Stomach (tissue), 9 donors: ENCODE results near the gene DYNC1H1. TPM values are rescaled to one million over a fixed set of nuclear protein-coding genes. Genes with fewer than 3 reads are reported as not detected.

ENCODE experiments used
- DNase-seq, 2 donors: peaks; one replicate each; pipeline versions ENCODE4 v3.0.0 to v3.0.0-alpha.2; 2013 to 2019
- H3K27ac ChIP-seq, 5 donors: fragments of 200-600 bp in 4 of 5; sonication (generic) in 4 of 5; one replicate each; pipeline ENCODE4 v1.5.1; 2013 to 2019; ENCODE audit warnings: mild to moderate bottlenecking in 1 of 5, moderate library complexity in 1 of 5
- H3K27me3 ChIP-seq, 3 donors: fragments of 200-600 bp; sonication (generic); one replicate each; pipeline ENCODE4 v1.5.1; 2017 to 2019; ENCODE audit warnings: mixed run types in 1 of 3
- H3K36me3 ChIP-seq, 4 donors: fragments of 200-600 bp; sonication (generic); 1 replicate in 3 of 4; 2 replicates in 1 of 4; pipeline ENCODE4 v1.5.1; 2016 to 2019
- H3K4me1 ChIP-seq, 4 donors: fragments of 200-600 bp; sonication (generic); one replicate each; pipeline ENCODE4 v1.5.1; 2016 to 2019
- H3K4me3 ChIP-seq, 4 donors: fragments of 200-600 bp; sonication (generic) in 3 of 4; one replicate each; pipeline ENCODE4 v1.5.1; 2016 to 2019; ENCODE audit warnings: mild to moderate bottlenecking in 1 of 4
- H3K9me3 ChIP-seq, 4 donors: fragments of 200-600 bp; sonication (generic); one replicate each; pipeline ENCODE4 v1.5.1; 2016 to 2019
- EP300 ChIP-seq: sonication (generic); formaldehyde crosslinking; IDR thresholded peaks from one replicate; pipeline ENCODE4 v1.6.1; 2017; ENCODE audit warnings: antibody characterized with exemption
- POLR2A ChIP-seq, 4 donors: fragments of 450-650 bp; IDR thresholded peaks; one replicate each; pipeline ENCODE4 v1.6.1; 2016; ENCODE audit warnings: antibody characterized with exemption in 4 of 4, control low read depth in 2 of 4, mild to moderate bottlenecking in 1 of 4, moderate library complexity in 1 of 4
- POLR2AphosphoS5 ChIP-seq, 3 donors: sonication (generic); formaldehyde crosslinking; IDR thresholded peaks; one replicate each; pipeline ENCODE4 v1.6.1; 2016; ENCODE audit warnings: antibody characterized with exemption in 3 of 3
- WGBS, 5 donors: extraction: QIAGEN DNeasy Blood & Tissue Kit in 3 of 5; methylation state at CpG; one replicate each; pipeline versions ENCODE4 v1.1.5 to v1.1.7; 2013 to 2018; 5-methylcytosine and 5-hydroxymethylcytosine counted together
- intact Hi-C: fragments of 100-400 bp; cut with DNase I; formaldehyde crosslinking; loops from one replicate; pipeline ENCODE4 v1.15.1; 2023; ENCODE audit warnings: low total_unique reads
- polyA plus RNA-seq, 3 donors: library from polyadenylated mRNA; stranded (reverse); fragments of 200-250 nt; gene quantifications; one replicate each; pipeline ENCODE4 v1.2.3, GENCODE V29; 2013
- total RNA-seq, 5 donors: library from RNA; depleted of rRNA; stranded (reverse); fragments of >200 nt; gene quantifications; one replicate each; pipeline versions ENCODE4 v1.1.0 to v1.2.3, GENCODE V29; 2014 to 2016
- TF ChIP-seq, protein P1 (sequence below), 7 experiments: fragments of 450-650 bp in 4 of 7; fragments of 200-600 bp in 3 of 7; sonication (generic) in 3 of 7; IDR thresholded peaks; one replicate each; pipeline ENCODE4 v1.5.1; 2016 to 2019; ENCODE audit warnings: antibody characterized with exemption in 7 of 7, control low read depth in 2 of 7, mild to moderate bottlenecking in 1 of 7
- donor health status: healthy with polysubstance abuse.
- donor health status: Bipolar disorder and iron deficiency.
- donor health status: healthy.

DYNC1H1 gene
- total and polyA plus RNA-seq, 8 donors, result 52.9 to 651 (median 332) TPM

DNA sequence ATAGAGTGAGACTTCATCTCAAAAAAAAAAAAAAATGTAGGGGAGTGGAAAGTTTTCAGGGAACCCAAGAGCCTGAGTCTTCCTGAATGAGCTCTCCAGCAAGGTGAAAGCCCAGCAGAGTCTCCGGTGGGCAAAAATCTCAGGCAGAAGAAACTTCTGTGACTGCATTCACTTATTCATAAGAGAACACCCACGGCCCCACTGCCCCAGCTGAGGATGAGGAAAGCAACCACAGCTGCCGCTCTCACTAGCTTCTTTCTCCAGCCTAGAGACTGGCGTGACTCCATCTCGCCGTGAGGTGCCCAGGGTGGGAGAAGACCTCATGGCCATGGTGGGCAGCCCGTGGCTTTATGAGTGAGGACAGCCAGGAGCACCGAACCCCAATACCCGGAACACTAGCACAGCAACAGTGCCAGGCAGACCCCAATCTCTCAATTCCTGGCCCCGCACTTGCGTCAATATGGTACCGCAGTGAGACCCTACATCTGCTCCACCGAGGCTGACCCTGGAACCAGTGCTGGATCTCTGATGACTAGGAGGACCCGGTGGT, 29.7 kb upstream of the DYNC1H1 start:
- intact Hi-C loops, result no loop called here
- Histone ChIP-seq H3K36me3 (no peaks in the 10 kb centered on the region), H3K27ac (no peak overlapping the region), H3K4me3 (no peak overlapping the region), H3K9me3 (no peaks in the 10 kb centered on the region), H3K4me1 (no peaks in the 10 kb centered on the region), H3K27me3 (peaks cover 0 to 15% (median 6%) of the 10 kb centered on the region in 3 donors)
- no peak for DNase-seq
- WGBS, 5 donors, result 89 to 92% (median 92%) methylated on average over 12 to 14 of the region's 14 CpGs
- TF ChIP-seq EP300, result no peak
- TF ChIP-seq POLR2AphosphoS5 (IDR thresholded peaks at IDR 0.05), result no peak
- TF ChIP-seq, protein P1, sequence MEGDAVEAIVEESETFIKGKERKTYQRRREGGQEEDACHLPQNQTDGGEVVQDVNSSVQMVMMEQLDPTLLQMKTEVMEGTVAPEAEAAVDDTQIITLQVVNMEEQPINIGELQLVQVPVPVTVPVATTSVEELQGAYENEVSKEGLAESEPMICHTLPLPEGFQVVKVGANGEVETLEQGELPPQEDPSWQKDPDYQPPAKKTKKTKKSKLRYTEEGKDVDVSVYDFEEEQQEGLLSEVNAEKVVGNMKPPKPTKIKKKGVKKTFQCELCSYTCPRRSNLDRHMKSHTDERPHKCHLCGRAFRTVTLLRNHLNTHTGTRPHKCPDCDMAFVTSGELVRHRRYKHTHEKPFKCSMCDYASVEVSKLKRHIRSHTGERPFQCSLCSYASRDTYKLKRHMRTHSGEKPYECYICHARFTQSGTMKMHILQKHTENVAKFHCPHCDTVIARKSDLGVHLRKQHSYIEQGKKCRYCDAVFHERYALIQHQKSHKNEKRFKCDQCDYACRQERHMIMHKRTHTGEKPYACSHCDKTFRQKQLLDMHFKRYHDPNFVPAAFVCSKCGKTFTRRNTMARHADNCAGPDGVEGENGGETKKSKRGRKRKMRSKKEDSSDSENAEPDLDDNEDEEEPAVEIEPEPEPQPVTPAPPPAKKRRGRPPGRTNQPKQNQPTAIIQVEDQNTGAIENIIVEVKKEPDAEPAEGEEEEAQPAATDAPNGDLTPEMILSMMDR (IDR thresholded peaks at IDR 0.05), result no peak
- TF ChIP-seq POLR2A (IDR thresholded peaks at IDR 0.05), result no peak

DNA sequence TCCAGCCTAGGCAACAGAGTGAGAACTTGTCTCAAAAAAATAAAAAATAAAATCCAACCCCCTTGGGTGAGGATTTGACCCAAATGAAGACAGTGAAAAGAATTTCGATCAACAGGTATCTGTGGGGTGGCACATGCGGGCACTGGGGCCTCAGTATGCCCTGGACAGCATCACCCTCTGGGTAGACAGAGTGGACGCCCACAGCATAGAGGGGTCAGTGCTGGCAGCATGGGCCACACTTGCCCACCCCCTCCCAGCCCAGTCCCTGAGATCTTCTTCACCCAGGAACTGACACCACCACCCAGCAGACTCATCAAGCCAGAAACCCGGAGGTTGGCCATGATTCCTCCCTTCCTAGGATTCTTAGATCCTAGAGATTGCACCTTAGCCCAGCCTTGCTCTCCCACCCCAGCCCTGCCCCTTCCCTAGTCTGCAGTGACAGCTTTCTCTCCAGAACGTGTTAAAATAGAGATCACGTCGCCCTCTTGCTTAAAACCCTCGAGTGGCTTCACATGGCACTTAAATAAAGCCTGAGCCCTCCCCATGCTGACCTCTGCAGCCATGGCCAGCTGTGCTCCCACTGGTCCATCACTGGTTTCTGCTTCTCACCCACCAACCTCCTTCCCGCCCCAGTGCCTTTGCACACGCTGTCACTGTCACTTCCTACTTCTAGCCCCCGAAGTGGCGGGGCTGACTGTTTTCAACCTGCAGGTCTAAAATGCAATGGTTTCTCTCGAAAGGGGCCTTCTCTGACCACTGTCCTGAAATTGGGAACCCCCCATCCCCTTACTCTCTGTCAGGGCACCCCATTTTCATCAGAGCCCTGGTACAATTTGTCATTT, 26.2 kb upstream of the DYNC1H1 start:
- 59 to 68% (median 64%) methylated on average over 13 of the region's 13 CpGs for WGBS, 5 donors
- Histone ChIP-seq H3K4me1 (no peaks in the 10 kb centered on the region), H3K27me3 (peaks cover 0 to 34% (median 6%) of the 10 kb centered on the region in 3 donors), H3K27ac (no peak overlapping the region), H3K4me3 (no peak overlapping the region), H3K36me3 (no peaks in the 10 kb centered on the region), H3K9me3 (no peaks in the 10 kb centered on the region)
- TF ChIP-seq, protein P1 (IDR thresholded peaks at IDR 0.05), result no peak
- no peak for TF ChIP-seq POLR2AphosphoS5 (IDR thresholded peaks at IDR 0.05)
- intact Hi-C loops, result no loop called here
- DNase-seq, result no peak

DNA sequence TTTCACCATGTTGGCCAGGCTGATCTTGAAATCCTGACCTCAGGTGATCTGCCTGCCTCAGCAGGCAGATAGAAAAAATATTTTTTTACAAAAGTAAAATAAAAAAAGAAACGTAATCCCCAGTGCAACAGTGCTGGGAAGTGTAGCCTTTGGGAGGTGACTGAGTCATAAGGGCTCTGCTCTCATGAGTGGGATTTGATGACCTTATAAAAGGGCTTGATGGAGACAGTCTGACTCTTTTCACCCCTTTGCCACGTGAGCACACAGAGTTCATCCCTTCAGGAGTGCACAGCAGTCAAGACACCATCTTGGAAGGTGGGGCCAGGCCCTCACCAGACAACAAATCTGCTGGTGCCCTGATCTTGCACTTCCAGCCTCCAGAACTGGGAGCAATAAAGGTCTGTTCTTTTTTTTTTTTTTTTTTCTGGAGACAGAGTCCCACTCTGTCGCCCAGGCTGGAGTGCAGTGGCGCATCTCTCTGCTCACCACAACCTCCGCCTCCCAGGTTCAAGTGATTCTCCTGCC, 24.7 kb upstream of the DYNC1H1 start:
- intact Hi-C loops, result loop anchor here (10.0 kb wide), 1 partner anchor 165 kb away; no protein-coding TSS in a partner anchor
- TF ChIP-seq POLR2A (IDR thresholded peaks at IDR 0.05), result no peak
- TF ChIP-seq, protein P1 (IDR thresholded peaks at IDR 0.05), result no peak
- TF ChIP-seq EP300, result no peak
- TF ChIP-seq POLR2AphosphoS5 (IDR thresholded peaks at IDR 0.05), result no peak
- WGBS, 5 donors, result 69 to 77% (median 72%) methylated on average over 5 of the region's 5 CpGs
- Histone ChIP-seq H3K27me3 (peaks cover 0 to 41% (median 6%) of the 10 kb centered on the region in 3 donors), H3K9me3 (no peaks in the 10 kb centered on the region), H3K27ac (no peak overlapping the region), H3K36me3 (no peaks in the 10 kb centered on the region), H3K4me3 (no peak overlapping the region), H3K4me1 (no peaks in the 10 kb centered on the region)
- DNase-seq, result no peak

DNA sequence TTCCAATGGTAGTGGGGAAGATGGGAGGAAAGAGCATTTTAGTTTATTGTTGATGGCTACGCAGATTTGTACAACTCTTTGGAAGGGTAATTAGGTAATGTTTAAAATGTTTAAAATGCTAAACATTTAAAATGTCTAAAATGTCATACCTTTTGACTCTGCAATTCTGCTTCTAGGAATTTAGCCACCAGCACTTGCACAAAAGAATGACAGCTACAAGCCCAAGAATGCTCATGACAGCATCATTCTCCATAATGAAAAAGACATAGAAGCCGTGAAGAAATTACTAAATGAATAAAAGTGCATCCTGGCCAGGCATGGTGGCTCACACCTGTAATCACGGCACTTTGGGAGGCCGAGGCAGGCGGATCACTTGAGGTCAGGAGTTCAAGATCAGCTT, 19.9 kb upstream of the DYNC1H1 start:
- Histone ChIP-seq H3K27ac (no peak overlapping the region), H3K9me3 (no peaks in the 10 kb centered on the region), H3K36me3 (no peaks in the 10 kb centered on the region), H3K27me3 (peaks cover 0 to 41% (median 0%) of the 10 kb centered on the region in 3 donors), H3K4me3 (no peak overlapping the region), H3K4me1 (peaks cover 7 to 18% (median 13%) of the 10 kb centered on the region in 4 donors)
- DNase-seq, result no peak
- intact Hi-C loops, result loop anchor here (10.0 kb wide), 1 partner anchor 170 kb away; no protein-coding TSS in a partner anchor
- no peak for TF ChIP-seq POLR2AphosphoS5 (IDR thresholded peaks at IDR 0.05)
- TF ChIP-seq POLR2A (IDR thresholded peaks at IDR 0.05), result no peak
- no peak for TF ChIP-seq EP300
- TF ChIP-seq, protein P1 (IDR thresholded peaks at IDR 0.05), result no peak
- 61 to 80% (median 69%) methylated on average over 5 of the region's 5 CpGs for whole genome bisulfite sequencing, 5 donors
